ENCODE measurements around the gene ATP5F1E. TPM values are rescaled to one million over a fixed set of nuclear protein-coding genes. Genes with fewer than 3 reads are reported as not detected.
A peak's percentile ranks its signal among the peaks of the same experiment; 100 is the strongest.

Gene ATP5F1E
- total RNA-seq, 1 donor from 2014 or later: 102 TPM

GRCh38 chr20:59018817-59019216 lies 13.3 kb downstream of the ATP5F1E start:
- DNase-seq (ENCODE audit: low spot score): no peak
- peaks cover 1% of the 10 kb centered on the region for H3K27me3 Mint-ChIP-seq (ENCODE audit: unreplicated experiment)
- no peaks in the 10 kb centered on the region for H3K9me3 Mint-ChIP-seq (ENCODE audit: unreplicated experiment)
- H3K36me3 Mint-ChIP-seq (ENCODE audit: low read depth, unreplicated experiment): peaks cover 9% of the 10 kb centered on the region
- H3K4me3 Mint-ChIP-seq (ENCODE audit: unreplicated experiment): peak overlapping the region; percentile 42
- no peak for TF ChIP-seq CTCF (IDR thresholded peaks at IDR 0.05; ENCODE audit: unreplicated experiment)
- H3K4me1 Mint-ChIP-seq (ENCODE audit: unreplicated experiment): peaks cover 26% of the 10 kb centered on the region
- no peak overlapping the region for H3K27ac Mint-ChIP-seq (ENCODE audit: unreplicated experiment)

DNA sequence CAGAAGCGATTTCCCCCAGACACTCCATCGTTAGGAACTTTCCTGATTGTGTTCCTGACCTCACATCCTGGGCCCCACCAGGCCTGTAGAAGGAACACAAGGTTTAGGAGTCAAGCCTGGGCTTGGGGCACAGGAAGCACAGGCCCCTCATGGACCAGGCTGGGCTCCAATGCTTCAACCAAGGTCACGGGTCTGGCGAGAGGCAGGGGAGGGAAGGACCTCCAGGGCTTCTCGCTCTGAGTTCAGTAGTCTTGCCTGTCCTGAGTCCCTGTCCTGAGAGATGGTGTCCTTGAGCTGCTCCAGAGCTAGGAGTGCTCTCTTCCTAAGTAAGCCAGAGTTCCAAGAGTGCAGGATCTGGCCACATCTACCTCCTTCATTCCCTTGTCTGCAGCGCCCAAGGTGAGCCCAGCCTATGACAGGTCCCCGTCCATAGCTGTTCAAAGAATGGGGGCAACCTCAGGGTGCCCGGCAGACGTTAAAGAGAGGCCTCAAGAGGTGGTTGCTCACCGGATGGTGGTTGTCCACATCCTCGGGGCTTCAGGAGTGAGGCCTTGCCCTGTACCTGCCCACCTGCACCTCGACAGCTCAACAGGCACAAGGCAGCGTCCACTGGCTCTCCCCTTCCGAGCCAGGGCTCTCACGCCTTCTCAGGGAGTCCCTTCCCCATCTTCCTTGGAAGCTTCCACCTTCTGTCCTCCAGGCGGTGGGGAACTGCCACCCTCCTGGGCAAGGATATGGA lies 14.5 kb downstream of the ATP5F1E start:
- DNase-seq (ENCODE audit: low spot score): no peak
- H3K9me3 Mint-ChIP-seq (ENCODE audit: unreplicated experiment): no peaks in the 10 kb centered on the region
- no peak for TF ChIP-seq CTCF (IDR thresholded peaks at IDR 0.05; ENCODE audit: unreplicated experiment)
- no peak overlapping the region for H3K4me3 Mint-ChIP-seq (ENCODE audit: unreplicated experiment)
- H3K36me3 Mint-ChIP-seq (ENCODE audit: low read depth, unreplicated experiment): peaks cover 7% of the 10 kb centered on the region
- H3K4me1 Mint-ChIP-seq (ENCODE audit: unreplicated experiment): peaks cover 28% of the 10 kb centered on the region
- peaks cover 3% of the 10 kb centered on the region for H3K27me3 Mint-ChIP-seq (ENCODE audit: unreplicated experiment)
- no peak overlapping the region for H3K27ac Mint-ChIP-seq (ENCODE audit: unreplicated experiment)

DNA sequence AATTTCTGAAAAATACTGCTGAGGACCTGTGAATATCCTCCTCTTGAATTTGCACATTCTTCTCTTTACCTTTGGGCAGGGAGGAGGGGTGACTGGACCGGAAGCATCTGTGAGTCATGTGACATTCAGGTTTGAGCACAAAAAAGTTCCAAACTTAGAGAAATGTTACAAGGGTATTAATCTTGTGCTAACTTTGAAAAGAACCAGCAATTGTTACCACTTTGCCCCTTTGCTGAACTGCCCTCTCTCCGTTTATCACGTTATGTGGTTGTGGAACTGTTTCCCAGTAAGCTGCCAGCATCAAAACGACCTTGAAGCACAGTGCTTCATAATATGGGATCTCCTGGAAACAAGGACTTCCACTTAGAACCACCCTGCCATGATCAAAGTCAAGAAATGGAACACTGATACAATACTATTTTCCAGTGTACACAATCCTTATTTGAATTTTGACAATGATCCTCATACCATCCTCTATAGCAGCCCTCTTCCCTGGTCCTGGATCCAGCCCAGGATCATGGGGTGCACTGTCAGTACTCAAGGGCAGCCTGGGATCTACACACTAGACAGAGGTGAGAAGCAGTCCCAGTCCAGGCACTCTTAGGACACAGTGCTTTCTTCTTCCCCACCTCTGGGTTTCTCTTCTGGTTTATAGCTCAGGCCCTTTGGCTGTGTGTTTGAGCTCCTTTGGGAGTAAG lies 15.2 kb downstream of the ATP5F1E start:
- H3K27me3 Mint-ChIP-seq (ENCODE audit: unreplicated experiment): peaks cover 4% of the 10 kb centered on the region
- DNase-seq (ENCODE audit: low spot score): no peak
- H3K4me1 Mint-ChIP-seq (ENCODE audit: unreplicated experiment): peaks cover 32% of the 10 kb centered on the region
- no peak for TF ChIP-seq CTCF (IDR thresholded peaks at IDR 0.05; ENCODE audit: unreplicated experiment)
- H3K36me3 Mint-ChIP-seq (ENCODE audit: low read depth, unreplicated experiment): peaks cover 4% of the 10 kb centered on the region
- H3K27ac Mint-ChIP-seq (ENCODE audit: unreplicated experiment): peak overlapping the region; percentile 20
- no peak overlapping the region for H3K4me3 Mint-ChIP-seq (ENCODE audit: unreplicated experiment)
- H3K9me3 Mint-ChIP-seq (ENCODE audit: unreplicated experiment): no peaks in the 10 kb centered on the region

DNA sequence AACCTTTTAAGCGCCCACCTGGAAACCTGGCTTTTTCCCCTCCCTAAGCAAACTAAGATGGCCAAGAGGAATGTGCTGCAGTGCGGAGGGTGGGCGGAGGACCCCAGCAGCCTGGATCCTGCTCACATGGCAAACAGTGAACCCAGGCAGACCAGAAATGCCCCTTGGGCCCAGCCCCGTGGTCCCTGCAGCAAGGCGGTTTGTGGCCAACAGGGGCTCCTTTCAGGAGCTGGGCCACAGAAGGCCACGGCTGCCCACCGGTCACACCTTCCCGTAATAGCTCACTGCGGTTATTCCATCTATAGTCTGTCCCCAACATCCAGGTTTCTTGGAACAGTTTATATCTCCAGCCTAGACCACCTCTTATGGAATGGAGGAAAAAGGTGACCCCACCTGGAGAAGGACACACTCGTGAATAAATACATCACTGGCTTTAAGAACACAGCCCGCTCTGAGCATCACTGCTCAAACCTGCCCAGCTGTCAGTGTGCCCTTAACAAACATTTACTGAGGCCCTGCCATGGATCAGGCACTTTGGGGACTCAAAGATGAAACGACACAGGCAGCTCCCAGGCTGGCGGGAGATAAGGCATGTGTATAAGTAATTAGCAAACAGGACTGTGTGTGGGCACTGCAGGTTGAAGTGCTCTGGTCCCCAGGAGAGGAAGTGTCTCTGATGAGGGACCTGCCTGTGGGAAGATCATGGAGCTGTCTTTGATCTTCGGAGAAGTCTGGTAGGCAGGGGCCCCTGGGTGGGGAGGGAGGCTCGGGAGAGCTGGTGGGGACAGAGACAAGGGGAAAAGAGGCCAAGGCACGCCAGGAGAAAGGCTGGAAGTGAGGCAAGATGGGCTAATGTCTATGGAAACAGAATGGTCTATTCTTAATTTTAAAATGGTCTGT lies 16.1 kb downstream of the ATP5F1E start:
- H3K27me3 Mint-ChIP-seq (ENCODE audit: unreplicated experiment): peaks cover 9% of the 10 kb centered on the region

More for the DNA sequence above, 16.1 kb downstream of the ATP5F1E start:
- H3K9me3 Mint-ChIP-seq (ENCODE audit: unreplicated experiment): no peaks in the 10 kb centered on the region
- peaks cover 4% of the 10 kb centered on the region for H3K36me3 Mint-ChIP-seq (ENCODE audit: low read depth, unreplicated experiment)
- H3K4me3 Mint-ChIP-seq (ENCODE audit: unreplicated experiment): no peak overlapping the region
- H3K4me1 Mint-ChIP-seq (ENCODE audit: unreplicated experiment): peaks cover 41% of the 10 kb centered on the region
- DNase-seq (ENCODE audit: low spot score): no peak
- no peak for TF ChIP-seq CTCF (IDR thresholded peaks at IDR 0.05; ENCODE audit: unreplicated experiment)
- no peak overlapping the region for H3K27ac Mint-ChIP-seq (ENCODE audit: unreplicated experiment)
